SW 1271 (cell line): ENCODE measurements around the gene PFN3.
"Not testable (repeated sequence)": the region's sequence is repeated elsewhere in the genome, so short reads cannot be mapped to it uniquely, and the experiment has no call there.

Experiments
- DNase-seq, 2 experiments: peaks; one replicate each; lab custom pipeline; 2025; lab: John Stamatoyannopoulos, UW

Gene PFN3

DNA sequence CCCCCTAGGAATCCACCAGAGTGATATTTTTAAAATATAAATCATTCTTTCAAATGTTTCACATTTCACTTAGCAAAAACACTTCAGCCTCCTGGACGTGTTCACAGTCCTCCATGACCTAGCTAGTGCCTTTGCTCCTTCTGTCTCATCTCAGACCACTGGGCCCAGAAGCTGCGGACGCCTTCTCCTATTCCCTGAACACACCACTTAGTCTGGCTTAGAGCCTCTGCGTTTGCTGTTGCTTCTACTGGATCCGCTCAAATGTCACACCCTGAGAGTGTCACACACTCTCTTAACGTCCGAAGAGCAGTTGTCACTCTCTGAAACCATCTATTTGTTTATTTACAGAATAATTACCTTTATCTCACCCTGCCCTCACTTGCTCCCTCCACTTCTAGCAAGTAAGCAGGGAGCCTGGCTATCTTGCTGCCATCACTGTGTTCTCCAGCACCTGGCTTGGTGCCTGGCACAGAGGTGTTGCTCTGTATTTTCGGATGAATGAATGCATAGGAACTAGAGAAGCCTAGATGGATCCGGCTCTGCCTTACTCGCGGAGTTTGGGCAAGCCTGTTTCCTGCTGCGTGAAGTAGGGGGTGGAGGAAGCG is 24.8 kb upstream of the PFN3 start:
- DNase-seq = no peak

DNA sequence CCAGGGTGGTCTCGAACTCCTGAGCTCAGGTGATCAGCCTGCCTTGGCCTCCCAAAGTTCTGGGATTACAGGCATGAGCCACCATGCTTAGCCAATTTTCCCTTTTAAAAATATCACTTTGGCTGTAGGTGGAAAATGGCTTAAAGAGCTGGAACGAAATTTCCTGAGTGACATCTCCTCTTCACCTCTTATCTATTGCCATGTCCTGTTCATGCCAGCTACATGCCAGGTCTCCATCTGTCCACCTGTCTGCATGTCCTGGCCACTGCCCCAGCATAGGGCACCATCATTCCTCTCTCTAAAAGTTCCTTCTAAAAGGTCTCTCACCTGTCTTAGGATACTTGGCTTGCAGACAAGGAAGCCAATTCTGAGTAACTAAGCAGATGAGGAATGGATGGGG is 23.2 kb upstream of the PFN3 start:
- no peak for DNase-seq

DNA sequence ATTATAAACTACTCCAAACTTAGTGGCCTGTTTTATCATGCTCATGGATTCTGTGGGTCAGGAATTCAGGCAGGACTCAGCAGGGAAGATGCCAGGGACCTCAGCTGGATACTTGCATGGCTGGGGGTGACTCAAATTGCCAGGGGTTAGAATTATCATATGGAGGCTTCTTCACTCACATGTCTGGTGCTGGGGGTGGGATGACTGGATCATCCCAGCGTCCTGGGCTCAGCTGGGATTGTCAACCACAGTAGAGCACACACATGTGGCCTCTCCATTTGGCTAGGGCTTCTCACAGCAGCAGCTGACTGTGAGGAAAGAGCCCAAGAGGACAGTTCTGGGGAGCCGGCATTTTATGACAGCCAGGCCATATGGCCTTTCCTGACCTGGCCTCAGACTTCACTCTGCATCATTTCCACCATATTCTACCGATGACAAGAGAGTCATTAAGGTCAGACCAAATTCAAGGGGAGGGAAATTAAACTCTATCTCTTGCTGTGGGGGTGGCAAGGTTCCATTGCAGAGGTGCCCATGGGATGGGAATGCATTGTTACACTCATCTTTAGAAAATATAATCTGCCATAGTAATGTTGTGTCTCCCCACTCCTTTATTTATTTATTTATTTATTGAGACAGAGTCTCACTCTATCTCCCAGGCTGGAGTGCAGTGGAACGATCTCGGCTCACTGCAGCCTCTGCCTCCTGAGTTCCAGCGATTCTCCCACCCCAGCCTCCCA is 20.8 kb upstream of the PFN3 start:
- no peak for DNase-seq

DNA sequence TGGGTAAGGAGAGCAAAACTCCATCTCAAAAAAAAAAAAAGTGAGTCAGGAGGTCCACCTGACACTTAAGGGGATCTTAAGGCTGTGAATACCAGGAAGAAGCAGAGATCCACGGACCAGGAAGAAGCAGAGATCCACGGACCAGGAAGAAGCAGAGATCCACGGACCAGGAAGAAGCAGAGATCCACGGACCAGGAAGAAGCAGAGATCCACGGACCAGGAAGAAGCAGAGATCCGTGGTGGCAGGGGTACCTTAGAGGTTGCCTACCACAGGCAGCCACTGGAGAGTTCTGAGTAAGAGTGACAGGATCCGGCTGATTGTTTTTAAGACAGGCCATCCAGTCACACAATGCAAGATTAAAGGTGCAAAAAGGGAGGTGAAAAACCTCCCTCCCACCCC is 20.0 kb upstream of the PFN3 start:
- DNase-seq = not testable (repeated sequence)

DNA sequence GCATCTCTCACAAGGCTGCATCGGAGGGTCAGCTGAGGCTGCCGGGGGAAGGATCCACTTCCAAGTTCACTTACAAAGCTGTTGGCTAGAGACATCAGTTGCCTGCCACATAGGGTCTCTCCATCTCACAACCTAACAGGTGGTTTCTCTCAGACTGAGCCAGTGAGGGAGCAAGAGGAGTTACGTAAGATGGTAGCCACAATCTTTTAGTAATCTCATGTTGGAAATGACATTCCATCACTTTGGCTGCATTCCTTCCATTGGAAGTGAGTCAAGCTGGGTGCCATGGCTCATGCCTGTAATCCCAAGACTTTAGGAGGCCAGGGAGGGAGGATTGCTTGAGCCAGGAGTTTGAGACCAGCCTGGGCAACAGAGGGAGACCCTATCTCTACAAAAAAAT is 18.6 kb upstream of the PFN3 start:
- DNase-seq = no peak

DNA sequence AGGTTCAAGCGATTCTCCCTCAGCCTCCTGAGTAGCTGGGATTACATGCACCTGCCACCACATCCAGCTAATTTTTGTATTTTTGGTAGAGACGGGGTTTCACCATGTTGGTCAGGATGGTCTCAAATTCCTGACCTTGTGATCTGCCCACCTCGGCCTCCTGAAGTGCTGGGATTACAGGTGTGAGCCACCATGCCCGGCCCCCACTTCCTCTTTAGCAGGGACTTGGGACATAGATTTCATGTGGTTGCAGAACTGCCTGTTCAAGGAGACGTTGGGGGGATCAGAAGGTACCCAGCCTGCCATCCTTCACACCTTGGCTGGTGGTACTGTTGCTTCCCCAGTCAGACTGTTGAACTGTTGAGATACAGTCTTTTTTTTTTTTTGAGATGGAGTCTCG is 16.6 kb upstream of the PFN3 start:
- DNase-seq = not testable (repeated sequence)

DNA sequence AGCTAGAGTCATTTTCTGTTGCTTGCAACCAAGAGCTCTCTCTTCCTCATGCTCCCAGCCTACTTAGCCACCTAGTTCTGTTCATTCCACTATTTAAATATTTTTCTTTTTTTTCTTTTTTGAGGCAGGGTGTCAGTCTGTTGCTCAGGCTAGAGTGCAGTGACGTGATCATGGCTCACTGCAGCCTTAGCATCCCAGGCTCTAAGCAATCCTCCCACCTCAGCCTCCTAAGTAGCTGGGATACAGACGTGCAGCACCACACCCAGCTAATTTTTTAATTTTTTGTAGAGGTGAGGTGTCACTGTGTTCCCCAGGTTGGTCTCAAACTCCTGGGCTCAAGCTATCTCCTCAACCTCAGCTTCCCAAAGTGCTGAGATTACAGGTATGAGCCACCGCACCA is 14.0 kb upstream of the PFN3 start:
- no peak for DNase-seq

DNA sequence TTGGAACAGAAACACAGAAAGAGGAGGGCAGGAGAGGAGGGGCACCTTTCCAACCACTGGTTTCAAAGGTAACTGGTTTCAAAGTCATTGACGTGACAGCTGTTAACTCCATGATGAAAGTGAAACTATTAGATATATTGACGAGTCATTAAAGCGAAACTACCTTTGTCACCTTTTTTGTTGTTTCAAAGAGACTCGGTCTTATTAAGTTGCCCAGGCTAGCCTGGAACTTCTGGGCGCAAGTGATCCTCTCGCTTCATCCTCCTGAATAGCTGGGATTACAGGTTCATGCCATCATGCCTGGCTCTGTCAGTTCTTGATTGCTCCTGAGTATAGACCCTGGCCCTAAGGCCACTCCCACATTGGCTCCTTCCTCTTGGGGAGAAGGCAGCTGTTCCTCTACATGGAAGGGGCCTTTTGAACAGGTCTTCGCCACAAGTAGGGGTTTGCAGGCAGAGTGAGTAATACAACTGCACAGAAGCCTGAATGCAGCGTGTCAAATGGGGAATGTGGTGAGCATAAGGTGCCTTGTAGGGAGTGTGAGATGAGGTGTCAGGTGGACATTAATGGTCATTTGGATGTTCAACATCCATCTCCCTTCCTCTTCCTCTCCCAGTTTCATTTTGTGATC is 12.3 kb upstream of the PFN3 start:
- DNase-seq = no peak

DNA sequence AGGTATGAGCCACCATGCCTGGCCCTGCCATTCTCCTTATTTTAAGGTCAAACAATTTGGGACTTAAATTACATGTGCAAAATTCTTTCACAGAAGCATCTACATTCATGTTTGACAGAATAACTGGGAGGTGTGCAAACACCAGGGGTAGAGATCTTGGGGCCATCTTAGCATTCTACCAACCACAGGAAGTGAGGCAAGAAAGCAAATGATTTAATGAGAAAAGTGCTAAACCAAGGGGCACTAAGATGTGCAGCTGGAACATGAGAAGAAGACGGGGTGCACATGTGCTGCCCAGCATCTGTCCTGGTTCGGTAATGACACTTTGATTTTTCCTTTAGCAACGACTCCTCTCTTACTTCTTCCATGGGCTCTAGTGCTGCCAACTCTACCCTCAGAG is 10.1 kb upstream of the PFN3 start:
- DNase-seq = no peak

DNA sequence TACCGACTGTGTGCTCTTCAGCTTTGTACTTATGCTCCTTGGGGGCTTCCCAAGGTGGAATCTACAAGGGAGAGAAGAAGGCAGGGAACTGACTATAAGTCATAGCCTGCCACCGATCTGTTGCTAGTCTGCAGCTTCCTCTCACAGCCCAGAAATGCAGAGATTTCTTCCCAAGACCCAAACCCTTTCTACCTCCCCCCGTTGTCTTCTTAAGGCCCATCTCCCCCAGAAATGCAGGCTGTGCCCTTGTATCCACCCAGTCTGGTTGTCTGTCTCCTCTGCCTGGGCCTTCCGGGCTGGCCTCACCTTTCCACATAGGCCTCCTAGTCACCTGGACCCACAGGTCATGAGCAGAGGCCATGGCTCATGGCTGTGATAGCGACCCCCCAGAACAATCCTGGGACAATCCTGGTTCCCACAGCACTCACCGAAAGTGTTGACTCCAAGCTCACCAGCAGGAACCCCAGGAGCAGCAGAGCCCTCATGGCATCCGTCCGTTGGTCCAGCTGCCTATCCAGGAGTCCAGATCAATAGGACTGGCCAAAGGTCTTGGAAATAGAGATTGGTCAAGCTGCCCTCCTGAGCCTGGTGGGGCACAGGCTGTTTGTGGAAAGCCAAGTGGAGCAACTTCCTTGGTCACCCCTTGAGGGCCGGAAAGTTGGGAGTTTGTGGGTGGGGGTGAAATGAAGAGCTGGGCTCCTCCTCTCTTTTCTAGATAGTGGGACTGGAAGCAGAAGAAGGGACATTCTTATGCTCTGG is 8.8 kb upstream of the PFN3 start, which contains the start of gene F12:
F12 (minus strand) TSS at position 522 of the 759 bp plus-strand sequence; CDS start at position 485, 37 bp downstream.
- DNase-seq = no peak

DNA sequence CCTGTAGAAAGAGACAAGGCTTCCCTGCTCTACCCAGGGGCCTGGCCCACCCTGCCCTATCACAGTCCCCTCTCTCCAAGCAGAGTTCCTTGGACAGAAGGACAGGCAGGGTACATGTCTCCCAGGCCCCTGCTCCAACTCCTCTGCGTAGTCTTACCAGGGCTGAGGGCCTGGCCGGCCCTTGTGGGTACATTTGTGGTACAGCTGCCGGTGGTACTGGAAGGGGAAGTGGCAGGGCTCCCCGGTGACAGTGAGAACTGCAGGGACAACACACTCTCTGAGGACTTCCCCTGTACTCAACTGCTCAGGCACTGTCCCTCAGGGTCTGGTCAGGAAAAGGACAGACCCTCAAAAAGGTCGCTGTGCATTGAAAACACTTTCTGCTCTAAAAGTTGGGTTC is 5.3 kb upstream of the PFN3 start:
- no peak for DNase-seq

DNA sequence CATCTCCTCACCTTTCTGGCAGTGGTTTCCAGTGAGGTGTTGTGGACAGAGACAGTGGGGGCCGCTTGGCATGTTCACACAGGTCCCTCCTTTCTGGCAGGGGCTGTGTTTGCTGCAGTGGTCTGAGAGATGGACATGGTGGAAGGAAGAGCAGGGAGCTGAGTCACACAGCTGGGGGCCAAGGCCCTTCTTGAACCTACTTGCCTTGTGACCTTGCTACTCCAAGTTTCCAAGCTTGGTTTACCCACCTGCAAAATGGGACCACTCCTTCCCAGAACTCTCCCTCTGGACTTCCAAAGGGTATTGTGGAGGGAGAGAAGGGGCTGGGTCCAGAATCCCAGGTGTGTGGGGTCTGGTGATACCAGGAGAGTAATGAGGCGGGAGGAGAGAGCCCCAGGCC is 4.9 kb upstream of the PFN3 start:
- DNase-seq = no peak

DNA sequence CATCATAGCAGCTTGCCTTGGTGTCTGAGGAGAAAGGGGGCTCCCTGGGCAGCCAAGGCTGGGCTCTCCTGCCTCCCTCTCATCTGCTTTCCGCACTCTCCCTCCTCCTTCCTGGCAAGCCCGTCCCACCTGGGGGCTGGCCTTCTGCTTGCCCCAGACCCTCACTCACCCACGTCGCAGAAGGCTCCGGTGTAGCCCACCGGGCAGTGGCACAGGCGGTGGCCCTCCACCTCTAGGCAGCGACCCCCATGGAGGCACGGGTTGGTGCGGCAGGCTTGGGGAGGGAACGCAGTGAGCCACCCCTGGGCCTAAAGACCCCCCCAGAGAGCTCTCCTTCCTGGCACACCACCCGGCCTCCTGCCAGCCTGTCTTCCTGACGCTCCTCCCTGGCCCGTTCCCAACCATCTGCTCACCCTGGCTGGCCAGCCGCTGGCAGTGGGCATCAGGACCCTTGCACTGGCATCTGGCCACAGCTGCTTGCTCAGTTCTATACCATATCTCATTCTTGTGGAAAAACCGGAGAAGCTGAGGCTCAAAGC is 4.2 kb upstream of the PFN3 start:
- no peak for DNase-seq

DNA sequence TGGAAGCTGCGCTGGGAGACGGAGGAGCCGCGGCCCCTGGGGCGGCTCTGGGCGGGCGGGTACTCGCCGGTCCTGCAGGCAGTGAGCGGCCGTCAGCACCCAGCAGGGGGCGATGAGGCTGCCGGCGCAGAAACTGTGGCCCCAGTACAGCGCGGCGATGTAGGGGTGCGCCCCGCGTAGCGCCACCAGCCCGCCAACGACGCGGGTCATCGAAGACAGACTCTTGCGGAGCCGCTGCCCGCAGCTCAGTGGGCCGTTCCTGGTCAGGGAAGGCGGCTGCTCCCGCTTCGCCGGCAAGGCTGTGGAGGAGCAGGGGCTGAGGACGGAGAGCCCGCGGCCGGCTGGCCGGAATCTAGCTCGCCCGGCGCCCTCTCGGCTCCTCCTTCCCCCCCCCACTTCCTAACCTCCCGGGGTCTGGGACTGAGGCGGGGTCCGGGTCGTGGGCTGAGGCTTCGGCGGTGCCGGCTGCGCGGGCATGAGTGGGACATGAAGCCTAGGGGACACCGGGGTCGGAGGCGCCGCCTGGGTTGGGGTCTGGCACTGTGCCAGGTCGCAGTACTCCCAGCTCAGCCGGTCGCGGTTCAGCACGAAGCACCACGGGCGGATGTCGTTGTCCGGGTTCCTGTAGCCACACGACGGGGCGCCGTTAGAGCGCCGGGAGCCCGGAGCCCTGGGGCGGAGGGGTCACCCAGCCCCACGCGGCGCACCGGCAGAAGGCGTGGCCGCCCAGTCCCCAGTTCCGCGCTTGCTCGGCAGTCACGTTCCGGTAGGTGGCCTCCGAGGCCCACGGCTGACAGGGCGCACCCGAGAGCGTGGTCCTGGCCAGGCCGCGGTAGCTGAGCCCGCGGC is 3.6 kb upstream of the PFN3 start:
- peak; percentile 62 to 87 for DNase-seq

DNA sequence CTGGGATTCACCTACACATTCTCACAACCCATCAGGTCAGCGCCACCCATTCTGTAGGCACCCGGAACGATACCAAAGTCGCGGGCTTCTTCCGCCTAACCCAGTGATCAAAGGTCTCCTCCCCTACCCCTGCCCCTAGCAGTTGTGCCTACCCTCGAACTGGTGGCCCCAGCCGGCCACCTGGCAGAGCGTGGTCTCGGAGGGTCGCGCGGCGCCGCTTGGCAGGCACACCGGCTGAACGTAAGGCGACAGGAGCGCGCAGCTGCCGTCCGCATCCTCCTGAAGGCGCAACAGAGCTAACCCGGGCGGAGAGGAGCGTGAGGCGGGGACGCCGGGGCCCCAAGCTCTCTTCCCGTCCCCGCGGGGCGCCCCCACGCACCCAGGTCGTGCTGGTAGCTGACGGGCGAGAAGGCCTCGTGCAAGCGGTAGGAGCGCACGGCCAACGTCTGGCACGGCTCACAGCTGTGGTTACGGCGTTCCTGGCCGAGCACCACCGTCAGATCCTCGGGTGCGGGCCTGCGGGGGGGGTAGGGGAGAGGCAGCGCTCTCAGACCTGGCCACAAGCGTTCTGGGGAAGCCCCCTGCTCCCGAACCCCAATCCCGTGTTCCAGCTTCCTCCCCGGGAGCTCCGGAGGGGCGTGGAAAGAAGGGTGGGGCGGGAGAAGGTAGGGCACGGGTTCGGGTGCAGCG is 2.8 kb upstream of the PFN3 start:
- DNase-seq = no peak

DNA sequence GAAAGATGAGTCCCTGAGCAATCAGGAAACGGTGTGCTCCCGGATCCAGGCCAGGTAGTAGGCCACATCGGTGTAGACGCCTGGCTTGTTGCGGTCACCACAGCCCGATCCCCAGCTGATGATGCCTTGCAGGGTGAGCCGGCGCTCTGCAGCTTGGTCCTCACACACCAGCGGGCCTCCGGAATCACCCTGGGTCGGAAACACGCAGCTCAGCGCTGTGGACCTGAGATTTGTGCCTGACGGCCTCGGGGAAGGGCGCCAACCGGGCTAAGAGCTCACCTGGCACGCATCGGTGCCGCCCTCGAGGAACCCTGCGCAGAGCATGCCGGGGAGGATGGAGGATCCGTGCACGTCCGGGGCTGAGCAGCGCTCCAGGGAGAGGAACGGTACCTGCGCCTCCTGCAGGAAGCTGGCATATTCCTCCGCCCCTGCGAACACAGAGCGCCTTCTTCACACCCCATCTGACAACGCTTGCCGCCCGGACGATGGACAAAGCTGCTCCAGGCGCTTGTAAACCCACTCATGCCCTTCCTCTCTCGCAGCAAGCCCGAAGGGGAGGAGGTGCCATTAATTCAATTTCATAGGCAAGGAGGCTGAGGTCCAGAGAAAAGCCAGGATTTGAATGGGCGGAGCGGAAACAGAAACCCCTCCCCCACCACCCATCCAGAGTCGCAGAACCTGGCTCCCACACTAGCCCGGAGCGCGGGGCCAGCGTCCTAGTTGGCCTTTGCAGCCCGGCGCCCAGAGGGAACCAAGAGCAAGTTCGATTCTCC is 2.0 kb upstream of the PFN3 start:
- peak; percentile 63 to 79 for DNase-seq

DNA sequence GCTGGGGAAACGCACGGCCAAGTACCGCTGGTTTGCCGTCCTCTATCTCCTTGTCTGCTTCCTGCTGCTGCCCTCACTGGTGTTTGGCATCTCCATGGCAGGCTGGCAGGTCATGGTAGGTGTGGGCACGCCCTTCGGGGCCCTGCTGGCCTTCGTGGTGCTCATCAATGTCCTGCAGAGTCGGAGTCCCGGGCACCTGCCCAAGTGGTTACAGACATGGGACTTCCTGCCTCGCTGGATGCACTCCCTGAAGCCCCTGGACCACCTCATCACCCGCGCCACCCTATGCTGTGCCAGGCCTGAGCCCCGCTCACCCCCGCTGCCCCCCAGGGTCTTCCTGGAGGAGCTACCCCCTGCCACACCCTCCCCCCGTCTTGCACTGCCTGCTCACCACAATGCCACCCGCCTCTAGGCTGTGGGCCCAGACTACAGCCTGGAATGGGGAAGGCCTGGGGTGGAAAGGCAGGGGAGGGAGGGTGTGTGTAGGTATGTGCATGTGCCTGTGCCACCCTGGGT is 2.5 kb downstream of the PFN3 start:
- DNase-seq = no peak

DNA sequence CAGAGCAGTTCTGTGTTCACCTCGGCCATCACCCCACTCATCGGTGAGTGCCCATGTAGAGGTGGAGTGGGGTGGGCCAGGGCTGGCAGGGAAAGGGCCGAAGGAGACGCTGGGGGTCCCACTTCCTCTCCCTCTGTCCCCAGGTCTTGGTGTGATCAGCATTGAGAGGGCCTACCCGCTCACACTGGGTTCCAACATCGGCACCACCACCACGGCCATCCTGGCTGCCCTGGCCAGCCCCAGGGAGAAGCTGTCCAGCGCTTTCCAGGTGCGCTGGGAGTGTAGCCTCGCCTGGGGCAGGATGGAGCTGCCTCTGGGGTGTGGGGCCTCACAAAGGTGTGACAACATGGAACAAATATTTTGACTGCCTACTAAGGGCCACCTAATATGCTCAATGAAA is 3.7 kb downstream of the PFN3 start:
- no peak for DNase-seq

DNA sequence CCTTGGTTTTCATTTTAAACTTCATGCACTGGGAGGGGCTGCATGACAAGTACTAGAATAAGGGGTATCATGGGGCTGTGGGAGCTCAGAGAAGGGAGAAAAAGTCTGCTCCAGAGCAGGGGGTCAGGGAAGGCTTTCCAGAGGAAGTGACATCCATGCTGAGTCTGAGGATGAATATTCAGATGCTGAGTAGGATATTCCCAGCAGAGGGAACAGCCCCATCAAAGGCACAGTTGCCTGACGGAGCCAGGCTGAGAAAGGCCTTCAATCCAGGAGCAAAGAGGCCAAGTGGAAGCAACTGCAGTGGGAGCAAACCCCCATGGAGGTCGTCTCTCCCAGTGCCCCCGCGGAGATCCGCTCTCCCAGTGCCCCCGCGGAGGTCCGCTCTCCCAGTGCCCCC is 4.4 kb downstream of the PFN3 start:
- DNase-seq = no peak

DNA sequence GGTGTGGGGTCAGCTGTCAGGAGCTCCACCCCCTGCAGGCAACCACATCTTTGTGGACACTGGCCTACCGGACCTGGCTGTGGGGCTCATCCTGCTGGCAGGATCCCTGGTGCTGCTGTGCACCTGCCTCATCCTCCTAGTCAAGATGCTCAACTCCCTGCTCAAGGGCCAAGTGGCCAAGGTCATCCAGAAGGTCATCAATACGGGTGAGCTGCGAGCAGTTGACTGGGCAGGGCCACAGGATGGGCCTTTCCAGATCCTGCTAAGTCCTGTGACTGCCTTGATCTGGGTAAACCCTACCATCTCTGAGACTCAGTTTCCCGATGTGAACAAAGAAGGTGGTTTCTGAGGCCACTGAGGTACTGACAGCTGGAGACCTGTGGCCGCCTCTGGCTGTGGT is 6.5 kb downstream of the PFN3 start:
- no peak for DNase-seq
